Upper lobe of left lung (tissue), 4 donors: ENCODE data around the gene F12.

Source experiments
- POLR2A ChIP-seq, 4 donors: fragments of 450-650 bp; IDR thresholded peaks; one replicate each; pipeline ENCODE4 v1.5.1; 2016 to 2017; ENCODE audit warnings: antibody characterized with exemption in 4 of 4, mild to moderate bottlenecking in 2 of 4
- POLR2AphosphoS5 ChIP-seq, 2 donors: sonication (generic); formaldehyde crosslinking; IDR thresholded peaks; one replicate each; pipeline ENCODE4 v1.5.1; 2017; ENCODE audit warnings: antibody characterized with exemption in 2 of 2
- TF ChIP-seq, protein P1 (sequence below), 6 experiments: fragments of 450-650 bp in 4 of 6; fragments of 200-600 bp in 2 of 6; sonication (generic) in 2 of 6; IDR thresholded peaks; one replicate each; pipeline ENCODE4 v1.5.1; 2016 to 2019; ENCODE audit warnings: antibody characterized with exemption in 6 of 6

DNA sequence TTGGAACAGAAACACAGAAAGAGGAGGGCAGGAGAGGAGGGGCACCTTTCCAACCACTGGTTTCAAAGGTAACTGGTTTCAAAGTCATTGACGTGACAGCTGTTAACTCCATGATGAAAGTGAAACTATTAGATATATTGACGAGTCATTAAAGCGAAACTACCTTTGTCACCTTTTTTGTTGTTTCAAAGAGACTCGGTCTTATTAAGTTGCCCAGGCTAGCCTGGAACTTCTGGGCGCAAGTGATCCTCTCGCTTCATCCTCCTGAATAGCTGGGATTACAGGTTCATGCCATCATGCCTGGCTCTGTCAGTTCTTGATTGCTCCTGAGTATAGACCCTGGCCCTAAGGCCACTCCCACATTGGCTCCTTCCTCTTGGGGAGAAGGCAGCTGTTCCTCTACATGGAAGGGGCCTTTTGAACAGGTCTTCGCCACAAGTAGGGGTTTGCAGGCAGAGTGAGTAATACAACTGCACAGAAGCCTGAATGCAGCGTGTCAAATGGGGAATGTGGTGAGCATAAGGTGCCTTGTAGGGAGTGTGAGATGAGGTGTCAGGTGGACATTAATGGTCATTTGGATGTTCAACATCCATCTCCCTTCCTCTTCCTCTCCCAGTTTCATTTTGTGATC lies 3.4 kb upstream of the F12 start:
- TF ChIP-seq, protein P1, sequence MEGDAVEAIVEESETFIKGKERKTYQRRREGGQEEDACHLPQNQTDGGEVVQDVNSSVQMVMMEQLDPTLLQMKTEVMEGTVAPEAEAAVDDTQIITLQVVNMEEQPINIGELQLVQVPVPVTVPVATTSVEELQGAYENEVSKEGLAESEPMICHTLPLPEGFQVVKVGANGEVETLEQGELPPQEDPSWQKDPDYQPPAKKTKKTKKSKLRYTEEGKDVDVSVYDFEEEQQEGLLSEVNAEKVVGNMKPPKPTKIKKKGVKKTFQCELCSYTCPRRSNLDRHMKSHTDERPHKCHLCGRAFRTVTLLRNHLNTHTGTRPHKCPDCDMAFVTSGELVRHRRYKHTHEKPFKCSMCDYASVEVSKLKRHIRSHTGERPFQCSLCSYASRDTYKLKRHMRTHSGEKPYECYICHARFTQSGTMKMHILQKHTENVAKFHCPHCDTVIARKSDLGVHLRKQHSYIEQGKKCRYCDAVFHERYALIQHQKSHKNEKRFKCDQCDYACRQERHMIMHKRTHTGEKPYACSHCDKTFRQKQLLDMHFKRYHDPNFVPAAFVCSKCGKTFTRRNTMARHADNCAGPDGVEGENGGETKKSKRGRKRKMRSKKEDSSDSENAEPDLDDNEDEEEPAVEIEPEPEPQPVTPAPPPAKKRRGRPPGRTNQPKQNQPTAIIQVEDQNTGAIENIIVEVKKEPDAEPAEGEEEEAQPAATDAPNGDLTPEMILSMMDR (IDR thresholded peaks at IDR 0.05), result no peak
- TF ChIP-seq POLR2AphosphoS5 (IDR thresholded peaks at IDR 0.05) (no peak), POLR2A (IDR thresholded peaks at IDR 0.05) (no peak)
